ENCODE data around the gene ECI2.

ECI2 gene

DNA sequence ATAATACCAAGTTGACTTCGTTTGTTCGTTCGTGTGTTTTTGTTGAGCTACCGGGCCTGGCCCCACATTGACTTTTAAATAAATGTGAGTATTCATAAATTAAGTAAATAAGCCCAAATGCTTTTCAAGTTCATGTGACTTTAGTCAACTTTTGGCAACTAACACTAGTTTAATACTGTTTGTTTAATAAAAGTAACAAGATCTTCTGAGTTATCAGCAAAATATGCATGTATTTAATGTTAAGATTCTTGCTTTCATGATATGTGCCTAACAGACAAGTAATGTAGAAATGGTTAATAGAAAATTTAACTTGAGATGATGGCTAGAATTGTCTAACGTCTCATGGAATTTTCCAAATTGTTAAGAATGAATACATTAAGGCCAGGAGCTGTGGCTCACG is 38.7 kb upstream of the ECI2 start:
- no peaks in the 10 kb centered on the region for H3K9me3 Mint-ChIP-seq
- no peak overlapping the region for H3K4me3 Mint-ChIP-seq

GRCh38 chr6:4172368-4172767 is 37.0 kb upstream of the ECI2 start:
- no peak for TF ChIP-seq CTCF (IDR thresholded peaks at IDR 0.05; ENCODE audit: unreplicated experiment in 3 of 3)
- Mint-ChIP-seq H3K27ac (no peak overlapping the region), H3K4me1 (no peaks in the 10 kb centered on the region), H3K27me3 (ENCODE audit: low read depth) (no peaks in the 10 kb centered on the region), H3K36me3 (ENCODE audit: low read depth) (no peaks in the 10 kb centered on the region), H3K4me3 (no peak overlapping the region), H3K9me3 (peaks cover 10% of the 10 kb centered on the region)

More for the DNA sequence above, 38.7 kb upstream of the ECI2 start:
- Mint-ChIP-seq H3K36me3 (ENCODE audit: low read depth) (no peaks in the 10 kb centered on the region), H3K4me1 (no peaks in the 10 kb centered on the region), H3K27ac (no peak overlapping the region), H3K27me3 (ENCODE audit: low read depth) (no peaks in the 10 kb centered on the region)
- no peak for TF ChIP-seq CTCF (IDR thresholded peaks at IDR 0.05; ENCODE audit: unreplicated experiment in 3 of 3)

GRCh38 chr6:4170297-4170696 is 34.9 kb upstream of the ECI2 start:
- H3K27ac Mint-ChIP-seq, result no peak overlapping the region
- no peaks in the 10 kb centered on the region for H3K4me1 Mint-ChIP-seq
- peaks cover 15% of the 10 kb centered on the region for H3K9me3 Mint-ChIP-seq
- H3K36me3 Mint-ChIP-seq (ENCODE audit: low read depth), result peaks cover 4% of the 10 kb centered on the region
- no peak overlapping the region for H3K4me3 Mint-ChIP-seq
- peaks cover 5% of the 10 kb centered on the region for H3K27me3 Mint-ChIP-seq (ENCODE audit: low read depth)
- no peak for TF ChIP-seq CTCF (IDR thresholded peaks at IDR 0.05; ENCODE audit: unreplicated experiment in 3 of 3)

GRCh38 chr6:4169028-4169789 is 33.8 kb upstream of the ECI2 start:
- H3K36me3 Mint-ChIP-seq (ENCODE audit: low read depth), result peaks cover 4% of the 10 kb centered on the region
- peaks cover 15% of the 10 kb centered on the region for H3K9me3 Mint-ChIP-seq
- no peak overlapping the region for H3K27ac Mint-ChIP-seq
- peaks cover 5% of the 10 kb centered on the region for H3K27me3 Mint-ChIP-seq (ENCODE audit: low read depth)
- no peak overlapping the region for H3K4me3 Mint-ChIP-seq
- TF ChIP-seq CTCF (IDR thresholded peaks at IDR 0.05; ENCODE audit: unreplicated experiment in 3 of 3), result no peak
- peaks cover under 1% of the 10 kb centered on the region for H3K4me1 Mint-ChIP-seq

GRCh38 chr6:4167833-4168232 is 32.5 kb upstream of the ECI2 start:
- Mint-ChIP-seq H3K27me3 (ENCODE audit: low read depth) (peaks cover 5% of the 10 kb centered on the region), H3K4me1 (peaks cover 13% of the 10 kb centered on the region), H3K36me3 (ENCODE audit: low read depth) (peaks cover 4% of the 10 kb centered on the region), H3K4me3 (no peak overlapping the region), H3K9me3 (peaks cover 15% of the 10 kb centered on the region), H3K27ac (no peak overlapping the region)
- no peak for TF ChIP-seq CTCF (IDR thresholded peaks at IDR 0.05; ENCODE audit: unreplicated experiment in 3 of 3)

GRCh38 chr6:4167123-4167522 is 31.7 kb upstream of the ECI2 start:
- TF ChIP-seq CTCF (IDR thresholded peaks at IDR 0.05; ENCODE audit: unreplicated experiment in 3 of 3), result no peak
- Mint-ChIP-seq H3K9me3 (peaks cover 15% of the 10 kb centered on the region), H3K27me3 (ENCODE audit: low read depth) (peaks cover 5% of the 10 kb centered on the region), H3K4me3 (no peak overlapping the region), H3K4me1 (peaks cover 13% of the 10 kb centered on the region), H3K36me3 (ENCODE audit: low read depth) (peaks cover 4% of the 10 kb centered on the region), H3K27ac (no peak overlapping the region)

Measured in nephron (organoid).